WTC11 (cell line): ENCODE measurements around the gene WFDC2. TPM values are rescaled to one million over a fixed set of nuclear protein-coding genes. Genes with fewer than 3 reads are reported as not detected.

Source experiments
- ATAC-seq: fragments of 200-7000 bp; cut with Tn5 transposase; 2 replicates; pipeline ENCODE4 v1.10.0; 2021; ENCODE audit warnings: mild to moderate bottlenecking, moderate library complexity
- CTCF ChIA-PET: fragments of 300-600 bp; sonication (Branson Sonifier 250); formaldehyde crosslinking; loops from one replicate; lab custom pipeline; 2021; ENCODE audit warnings: antibody characterized with exemption; lab: Charles Lee
- POLR2A ChIA-PET: fragments of 350-600 bp; sonication (Branson Sonifier 250); formaldehyde crosslinking; loops from one replicate; lab custom pipeline; 2021; ENCODE audit warnings: antibody characterized with exemption; lab: Charles Lee
- DNase-seq: peaks from one replicate; pipeline ENCODE4 v3.0.0; 2021; ENCODE audit warnings: low spot score
- H3K27ac Mint-ChIP-seq: 2 replicates; pipeline ENCODE4 v1.8.0; 2021; ENCODE audit warnings: mixed read lengths
- H3K27me3 Mint-ChIP-seq: 2 replicates; pipeline ENCODE4 v1.8.0; 2021; ENCODE audit warnings: low read depth, mild to moderate bottlenecking, moderate library complexity, mixed read lengths
- H3K36me3 Mint-ChIP-seq: 2 replicates; pipeline ENCODE4 v1.8.0; 2021; ENCODE audit warnings: mixed read lengths
- H3K4me1 Mint-ChIP-seq: 2 replicates; pipeline ENCODE4 v1.8.0; 2022; ENCODE audit warnings: mixed read lengths
- H3K4me3 Mint-ChIP-seq: 2 replicates; pipeline ENCODE4 v1.8.0; 2021; ENCODE audit warnings: mild to moderate bottlenecking, moderate library complexity, mixed read lengths
- H3K9me3 Mint-ChIP-seq: 2 replicates; pipeline ENCODE4 v1.8.0; 2021; ENCODE audit warnings: mixed read lengths
- ELF4 ChIP-seq: sonication (generic); formaldehyde crosslinking; IDR thresholded peaks from 2 replicates; pipeline ENCODE4 v1.8.1; 2022; ENCODE audit warnings: low read depth, mild to moderate bottlenecking, moderate library complexity, missing genetic modification reagents
- ETV6 ChIP-seq: sonication (generic); formaldehyde crosslinking; IDR thresholded peaks from 2 replicates; pipeline ENCODE4 v1.8.1; 2022; ENCODE audit warnings: mild to moderate bottlenecking, missing genetic modification reagents
- GABPB1 ChIP-seq: sonication (generic); formaldehyde crosslinking; IDR thresholded peaks from 2 replicates; pipeline ENCODE4 v1.8.1; 2023; ENCODE audit warnings: mild to moderate bottlenecking, missing genetic modification reagents
- IRF2 ChIP-seq: sonication (generic); formaldehyde crosslinking; IDR thresholded peaks from 2 replicates; pipeline ENCODE4 v1.8.0; 2022; ENCODE audit warnings: low read depth, missing genetic modification reagents, borderline replicate concordance
- TEAD1 ChIP-seq: sonication (generic); formaldehyde crosslinking; IDR thresholded peaks from 2 replicates; pipeline ENCODE4 v1.8.0; 2022; ENCODE audit warnings: mild to moderate bottlenecking, missing genetic modification reagents
- ZNF121 ChIP-seq: sonication (generic); formaldehyde crosslinking; IDR thresholded peaks from 2 replicates; pipeline ENCODE4 v1.8.0; 2023; ENCODE audit warnings: missing genetic modification reagents
- ZNF416 ChIP-seq: fragments of 250-450 bp; sonication (Bioruptor Pico); IDR thresholded peaks from 2 replicates; pipeline ENCODE4 v1.9.0; 2021; ENCODE audit warnings: mild to moderate bottlenecking, inconsistent platforms
- ZNF423 ChIP-seq: fragments of 250-450 bp; sonication (Bioruptor Pico); IDR thresholded peaks from 2 replicates; pipeline ENCODE4 v2.1.2; 2022; ENCODE audit warnings: mild to moderate bottlenecking, moderate library complexity
- total RNA-seq: library from RNA; stranded (reverse); gene quantifications from 3 replicates; pipeline ENCODE4 v1.2.3, GENCODE V29; 2021
- TF ChIP-seq, protein P1 (sequence below): sonication (generic); formaldehyde crosslinking; IDR thresholded peaks from 2 replicates; pipeline ENCODE4 v1.8.0; 2023; ENCODE audit warnings: missing genetic modification reagents
- TF ChIP-seq, protein P2 (sequence below): sonication (generic); formaldehyde crosslinking; IDR thresholded peaks from 2 replicates; pipeline ENCODE4 v1.8.0; 2023; ENCODE audit warnings: missing genetic modification reagents, mild to moderate bottlenecking, borderline replicate concordance
- TF ChIP-seq, protein P3 (sequence below): fragments of 250-450 bp; sonication (Bioruptor Pico); IDR thresholded peaks from 2 replicates; pipeline ENCODE4 v1.9.0; 2021; ENCODE audit warnings: mild to moderate bottlenecking
- TF ChIP-seq, protein P4 (sequence below): sonication (generic); formaldehyde crosslinking; IDR thresholded peaks from 2 replicates; pipeline ENCODE4 v1.8.1; 2023; ENCODE audit warnings: mild to moderate bottlenecking, missing genetic modification reagents, moderate library complexity
- TF ChIP-seq, protein P5 (sequence below): fragments of 250-450 bp; sonication (Bioruptor Pico); IDR thresholded peaks from 2 replicates; pipeline ENCODE4 v2.1.2; 2022; ENCODE audit warnings: mild to moderate bottlenecking, moderate library complexity
- TF ChIP-seq, protein P6 (sequence below): fragments of 200-600 bp; IDR thresholded peaks from 2 replicates; pipeline ENCODE4 v1.8.0; 2022; ENCODE audit warnings: antibody characterized with exemption
- TF ChIP-seq, protein P7 (sequence below): sonication (generic); formaldehyde crosslinking; conservative IDR thresholded peaks from 2 replicates; pipeline ENCODE4 v1.8.1; 2022; ENCODE audit warnings: mild to moderate bottlenecking, missing genetic modification reagents
- TF ChIP-seq, protein P8 (sequence below): sonication (generic); formaldehyde crosslinking; IDR thresholded peaks from 2 replicates; pipeline ENCODE4 v1.8.0; 2022; ENCODE audit warnings: mild to moderate bottlenecking, missing genetic modification reagents
- TF ChIP-seq, protein P9 (sequence below): sonication (generic); formaldehyde crosslinking; IDR thresholded peaks from 2 replicates; pipeline ENCODE4 v1.8.0; 2022; ENCODE audit warnings: mild to moderate bottlenecking, missing genetic modification reagents

Gene WFDC2
- total RNA-seq, 1 experiment from 2014 or later: 76.4 TPM

DNA sequence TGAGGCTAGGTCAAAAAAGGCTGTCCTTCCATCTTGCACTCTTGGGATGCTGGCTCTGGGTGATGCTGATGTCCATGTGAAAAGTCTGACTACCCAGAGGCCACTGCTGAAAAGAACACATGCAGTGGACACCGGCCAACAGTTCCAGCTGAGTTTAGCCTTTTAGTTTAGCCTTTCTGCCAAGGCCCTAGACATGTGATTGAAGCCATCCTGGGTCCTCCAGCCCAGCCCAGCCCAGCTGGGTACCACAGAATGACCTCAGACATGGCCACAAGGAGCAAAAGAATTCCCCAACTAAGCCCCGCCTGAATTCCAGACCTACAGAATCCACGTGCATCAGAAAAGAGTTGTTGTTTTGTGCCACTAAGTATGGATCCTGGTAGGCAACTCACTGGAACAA, 36.2 kb upstream of the WFDC2 start (continued):
- TF ChIP-seq, protein P1, sequence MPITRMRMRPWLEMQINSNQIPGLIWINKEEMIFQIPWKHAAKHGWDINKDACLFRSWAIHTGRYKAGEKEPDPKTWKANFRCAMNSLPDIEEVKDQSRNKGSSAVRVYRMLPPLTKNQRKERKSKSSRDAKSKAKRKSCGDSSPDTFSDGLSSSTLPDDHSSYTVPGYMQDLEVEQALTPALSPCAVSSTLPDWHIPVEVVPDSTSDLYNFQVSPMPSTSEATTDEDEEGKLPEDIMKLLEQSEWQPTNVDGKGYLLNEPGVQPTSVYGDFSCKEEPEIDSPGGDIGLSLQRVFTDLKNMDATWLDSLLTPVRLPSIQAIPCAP (CRISPR knock-in tag): no peak
- TF ChIP-seq, protein P2, sequence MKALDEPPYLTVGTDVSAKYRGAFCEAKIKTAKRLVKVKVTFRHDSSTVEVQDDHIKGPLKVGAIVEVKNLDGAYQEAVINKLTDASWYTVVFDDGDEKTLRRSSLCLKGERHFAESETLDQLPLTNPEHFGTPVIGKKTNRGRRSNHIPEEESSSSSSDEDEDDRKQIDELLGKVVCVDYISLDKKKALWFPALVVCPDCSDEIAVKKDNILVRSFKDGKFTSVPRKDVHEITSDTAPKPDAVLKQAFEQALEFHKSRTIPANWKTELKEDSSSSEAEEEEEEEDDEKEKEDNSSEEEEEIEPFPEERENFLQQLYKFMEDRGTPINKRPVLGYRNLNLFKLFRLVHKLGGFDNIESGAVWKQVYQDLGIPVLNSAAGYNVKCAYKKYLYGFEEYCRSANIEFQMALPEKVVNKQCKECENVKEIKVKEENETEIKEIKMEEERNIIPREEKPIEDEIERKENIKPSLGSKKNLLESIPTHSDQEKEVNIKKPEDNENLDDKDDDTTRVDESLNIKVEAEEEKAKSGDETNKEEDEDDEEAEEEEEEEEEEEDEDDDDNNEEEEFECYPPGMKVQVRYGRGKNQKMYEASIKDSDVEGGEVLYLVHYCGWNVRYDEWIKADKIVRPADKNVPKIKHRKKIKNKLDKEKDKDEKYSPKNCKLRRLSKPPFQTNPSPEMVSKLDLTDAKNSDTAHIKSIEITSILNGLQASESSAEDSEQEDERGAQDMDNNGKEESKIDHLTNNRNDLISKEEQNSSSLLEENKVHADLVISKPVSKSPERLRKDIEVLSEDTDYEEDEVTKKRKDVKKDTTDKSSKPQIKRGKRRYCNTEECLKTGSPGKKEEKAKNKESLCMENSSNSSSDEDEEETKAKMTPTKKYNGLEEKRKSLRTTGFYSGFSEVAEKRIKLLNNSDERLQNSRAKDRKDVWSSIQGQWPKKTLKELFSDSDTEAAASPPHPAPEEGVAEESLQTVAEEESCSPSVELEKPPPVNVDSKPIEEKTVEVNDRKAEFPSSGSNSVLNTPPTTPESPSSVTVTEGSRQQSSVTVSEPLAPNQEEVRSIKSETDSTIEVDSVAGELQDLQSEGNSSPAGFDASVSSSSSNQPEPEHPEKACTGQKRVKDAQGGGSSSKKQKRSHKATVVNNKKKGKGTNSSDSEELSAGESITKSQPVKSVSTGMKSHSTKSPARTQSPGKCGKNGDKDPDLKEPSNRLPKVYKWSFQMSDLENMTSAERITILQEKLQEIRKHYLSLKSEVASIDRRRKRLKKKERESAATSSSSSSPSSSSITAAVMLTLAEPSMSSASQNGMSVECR: no peak
- TF ChIP-seq, protein P3, sequence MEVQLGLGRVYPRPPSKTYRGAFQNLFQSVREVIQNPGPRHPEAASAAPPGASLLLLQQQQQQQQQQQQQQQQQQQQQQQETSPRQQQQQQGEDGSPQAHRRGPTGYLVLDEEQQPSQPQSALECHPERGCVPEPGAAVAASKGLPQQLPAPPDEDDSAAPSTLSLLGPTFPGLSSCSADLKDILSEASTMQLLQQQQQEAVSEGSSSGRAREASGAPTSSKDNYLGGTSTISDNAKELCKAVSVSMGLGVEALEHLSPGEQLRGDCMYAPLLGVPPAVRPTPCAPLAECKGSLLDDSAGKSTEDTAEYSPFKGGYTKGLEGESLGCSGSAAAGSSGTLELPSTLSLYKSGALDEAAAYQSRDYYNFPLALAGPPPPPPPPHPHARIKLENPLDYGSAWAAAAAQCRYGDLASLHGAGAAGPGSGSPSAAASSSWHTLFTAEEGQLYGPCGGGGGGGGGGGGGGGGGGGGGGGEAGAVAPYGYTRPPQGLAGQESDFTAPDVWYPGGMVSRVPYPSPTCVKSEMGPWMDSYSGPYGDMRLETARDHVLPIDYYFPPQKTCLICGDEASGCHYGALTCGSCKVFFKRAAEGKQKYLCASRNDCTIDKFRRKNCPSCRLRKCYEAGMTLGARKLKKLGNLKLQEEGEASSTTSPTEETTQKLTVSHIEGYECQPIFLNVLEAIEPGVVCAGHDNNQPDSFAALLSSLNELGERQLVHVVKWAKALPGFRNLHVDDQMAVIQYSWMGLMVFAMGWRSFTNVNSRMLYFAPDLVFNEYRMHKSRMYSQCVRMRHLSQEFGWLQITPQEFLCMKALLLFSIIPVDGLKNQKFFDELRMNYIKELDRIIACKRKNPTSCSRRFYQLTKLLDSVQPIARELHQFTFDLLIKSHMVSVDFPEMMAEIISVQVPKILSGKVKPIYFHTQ (CRISPR knock-in tag): no peak
- TF ChIP-seq, protein P4, sequence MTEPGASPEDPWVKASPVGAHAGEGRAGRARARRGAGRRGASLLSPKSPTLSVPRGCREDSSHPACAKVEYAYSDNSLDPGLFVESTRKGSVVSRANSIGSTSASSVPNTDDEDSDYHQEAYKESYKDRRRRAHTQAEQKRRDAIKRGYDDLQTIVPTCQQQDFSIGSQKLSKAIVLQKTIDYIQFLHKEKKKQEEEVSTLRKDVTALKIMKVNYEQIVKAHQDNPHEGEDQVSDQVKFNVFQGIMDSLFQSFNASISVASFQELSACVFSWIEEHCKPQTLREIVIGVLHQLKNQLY (CRISPR knock-in tag): no peak

DNA sequence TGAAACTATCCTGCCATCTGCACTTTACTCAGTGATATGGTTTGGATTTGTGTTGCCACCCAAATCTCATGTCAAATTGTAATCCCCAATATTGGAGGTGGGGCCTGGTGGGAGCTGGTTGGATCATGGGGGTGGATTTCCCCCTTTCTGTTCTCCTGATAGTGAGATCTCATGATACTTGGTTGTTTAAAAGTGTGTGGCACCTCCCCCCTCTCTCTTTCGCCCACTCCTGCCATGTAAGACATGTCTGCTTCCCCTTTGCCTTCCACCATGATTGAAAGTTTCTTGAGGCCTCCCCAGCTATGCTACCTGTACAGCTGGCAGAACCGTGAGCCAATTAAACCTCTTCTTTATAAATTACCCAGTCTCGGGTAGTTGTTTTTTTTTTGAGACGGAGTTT, 35.6 kb upstream of the WFDC2 start:
- no peaks in the 10 kb centered on the region for H3K9me3 Mint-ChIP-seq
- no peak for ATAC-seq
- ChIA-PET CTCF (interaction anchor here (1.0 to 5.1 kb wide), 3 partner anchors 61 to 73 kb away, joined by 3 to 164 read pairs (median 82); partner anchors contain the start of gene SYS1), POLR2A (no interaction called here)
- no peak overlapping the region for H3K27ac Mint-ChIP-seq
- peaks cover 2% of the 10 kb centered on the region; the same call in 1 of the 2 replicates for H3K4me1 Mint-ChIP-seq
- no peak for DNase-seq
- H3K27me3 Mint-ChIP-seq: peaks cover 5% of the 10 kb centered on the region; the same call in 1 of the 2 replicates
- peaks cover 6% of the 10 kb centered on the region for H3K36me3 Mint-ChIP-seq
- TF ChIP-seq ZNF416 (CRISPR knock-in tag): no peak
- TF ChIP-seq ELF4: no peak
- H3K4me3 Mint-ChIP-seq: no peak overlapping the region

DNA sequence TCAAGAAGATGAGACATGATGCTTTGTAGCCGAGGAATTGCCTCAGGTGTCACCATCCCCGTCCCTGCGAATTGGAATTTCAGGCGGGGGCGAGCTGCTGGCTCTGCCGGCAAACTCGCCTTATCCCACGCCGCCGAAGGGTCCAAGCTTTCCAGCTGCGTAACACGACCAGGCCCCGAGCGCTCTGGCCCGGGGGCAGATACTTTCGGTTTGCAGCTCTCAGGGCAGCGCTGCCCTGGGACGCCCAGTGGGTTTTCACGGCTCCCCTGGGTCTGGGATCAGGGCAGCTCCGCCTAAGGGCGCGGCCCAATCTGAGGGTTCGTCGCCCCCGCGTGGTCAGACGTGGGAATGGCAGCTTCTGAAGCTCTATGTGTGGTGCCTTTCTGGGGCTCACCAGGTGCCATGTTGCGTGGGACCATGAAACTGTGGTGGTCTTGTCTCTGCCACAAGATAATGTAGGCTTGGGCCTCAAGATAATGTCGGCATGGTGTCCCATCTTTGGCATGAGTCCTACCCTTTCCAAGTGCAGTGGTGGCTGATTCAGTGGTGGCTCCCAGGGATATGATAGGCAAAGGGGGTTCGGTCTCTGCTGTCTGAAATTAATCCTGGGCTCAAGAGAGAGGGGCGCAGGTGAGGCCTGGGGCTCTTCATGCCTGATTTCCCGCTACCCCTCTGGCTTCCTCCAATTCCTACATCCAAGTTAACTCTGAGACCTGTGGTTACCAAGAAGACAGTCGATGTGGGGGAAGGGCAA, 32.6 kb upstream of the WFDC2 start:
- TF ChIP-seq, protein P5, sequence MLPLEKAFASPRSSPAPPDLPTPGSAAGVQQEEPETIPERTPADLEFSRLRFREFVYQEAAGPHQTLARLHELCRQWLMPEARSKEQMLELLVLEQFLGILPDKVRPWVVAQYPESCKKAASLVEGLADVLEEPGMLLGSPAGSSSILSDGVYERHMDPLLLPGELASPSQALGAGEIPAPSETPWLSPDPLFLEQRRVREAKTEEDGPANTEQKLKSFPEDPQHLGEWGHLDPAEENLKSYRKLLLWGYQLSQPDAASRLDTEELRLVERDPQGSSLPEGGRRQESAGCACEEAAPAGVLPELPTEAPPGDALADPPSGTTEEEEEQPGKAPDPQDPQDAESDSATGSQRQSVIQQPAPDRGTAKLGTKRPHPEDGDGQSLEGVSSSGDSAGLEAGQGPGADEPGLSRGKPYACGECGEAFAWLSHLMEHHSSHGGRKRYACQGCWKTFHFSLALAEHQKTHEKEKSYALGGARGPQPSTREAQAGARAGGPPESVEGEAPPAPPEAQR (CRISPR knock-in tag): no peak
- TF ChIP-seq, protein P6, sequence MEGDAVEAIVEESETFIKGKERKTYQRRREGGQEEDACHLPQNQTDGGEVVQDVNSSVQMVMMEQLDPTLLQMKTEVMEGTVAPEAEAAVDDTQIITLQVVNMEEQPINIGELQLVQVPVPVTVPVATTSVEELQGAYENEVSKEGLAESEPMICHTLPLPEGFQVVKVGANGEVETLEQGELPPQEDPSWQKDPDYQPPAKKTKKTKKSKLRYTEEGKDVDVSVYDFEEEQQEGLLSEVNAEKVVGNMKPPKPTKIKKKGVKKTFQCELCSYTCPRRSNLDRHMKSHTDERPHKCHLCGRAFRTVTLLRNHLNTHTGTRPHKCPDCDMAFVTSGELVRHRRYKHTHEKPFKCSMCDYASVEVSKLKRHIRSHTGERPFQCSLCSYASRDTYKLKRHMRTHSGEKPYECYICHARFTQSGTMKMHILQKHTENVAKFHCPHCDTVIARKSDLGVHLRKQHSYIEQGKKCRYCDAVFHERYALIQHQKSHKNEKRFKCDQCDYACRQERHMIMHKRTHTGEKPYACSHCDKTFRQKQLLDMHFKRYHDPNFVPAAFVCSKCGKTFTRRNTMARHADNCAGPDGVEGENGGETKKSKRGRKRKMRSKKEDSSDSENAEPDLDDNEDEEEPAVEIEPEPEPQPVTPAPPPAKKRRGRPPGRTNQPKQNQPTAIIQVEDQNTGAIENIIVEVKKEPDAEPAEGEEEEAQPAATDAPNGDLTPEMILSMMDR: peak; percentile 92
- TF ChIP-seq TEAD1 (CRISPR knock-in tag) (no peak), ZNF423 (CRISPR knock-in tag) (peak; percentile 95), ETV6 (0 out of 2 replicates have a peak, but pooled peaks have one; percentile 20), GABPB1 (CRISPR knock-in tag) (peak; percentile 68), ZNF121 (CRISPR knock-in tag) (no peak), IRF2 (CRISPR knock-in tag) (no peak)
- TF ChIP-seq, protein P7, sequence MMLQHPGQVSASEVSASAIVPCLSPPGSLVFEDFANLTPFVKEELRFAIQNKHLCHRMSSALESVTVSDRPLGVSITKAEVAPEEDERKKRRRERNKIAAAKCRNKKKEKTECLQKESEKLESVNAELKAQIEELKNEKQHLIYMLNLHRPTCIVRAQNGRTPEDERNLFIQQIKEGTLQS: no peak
- TF ChIP-seq, protein P8, sequence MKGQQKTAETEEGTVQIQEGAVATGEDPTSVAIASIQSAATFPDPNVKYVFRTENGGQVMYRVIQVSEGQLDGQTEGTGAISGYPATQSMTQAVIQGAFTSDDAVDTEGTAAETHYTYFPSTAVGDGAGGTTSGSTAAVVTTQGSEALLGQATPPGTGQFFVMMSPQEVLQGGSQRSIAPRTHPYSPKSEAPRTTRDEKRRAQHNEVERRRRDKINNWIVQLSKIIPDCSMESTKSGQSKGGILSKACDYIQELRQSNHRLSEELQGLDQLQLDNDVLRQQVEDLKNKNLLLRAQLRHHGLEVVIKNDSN (CRISPR knock-in tag): no peak
- TF ChIP-seq, protein P9, sequence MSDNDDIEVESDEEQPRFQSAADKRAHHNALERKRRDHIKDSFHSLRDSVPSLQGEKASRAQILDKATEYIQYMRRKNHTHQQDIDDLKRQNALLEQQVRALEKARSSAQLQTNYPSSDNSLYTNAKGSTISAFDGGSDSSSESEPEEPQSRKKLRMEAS (CRISPR knock-in tag): peak; percentile 44; the same call in 1 of the 2 replicates
- no peak overlapping the region for H3K27ac Mint-ChIP-seq

More for the DNA sequence above, 32.6 kb upstream of the WFDC2 start:
- peak; percentile 97 for ATAC-seq
- H3K9me3 Mint-ChIP-seq: no peaks in the 10 kb centered on the region
- H3K27me3 Mint-ChIP-seq: peaks cover 5% of the 10 kb centered on the region; the same call in 1 of the 2 replicates
- POLR2A ChIA-PET: interaction anchor here (0.5 to 1.3 kb wide), 8 partner anchors 13 to 498 kb away, joined by 3 to 7 read pairs (median 4); partner anchors contain the start of gene SYS1
- peak overlapping the region; percentile 82 for H3K4me3 Mint-ChIP-seq
- DNase-seq: peak; percentile 90
- peaks cover 6% of the 10 kb centered on the region for H3K36me3 Mint-ChIP-seq
- H3K4me1 Mint-ChIP-seq: peaks cover 16% of the 10 kb centered on the region
- CTCF ChIA-PET: interaction anchor here (0.5 to 5.1 kb wide), 61 partner anchors 9 to 604 kb away, joined by 3 to 164 read pairs (median 6); partner anchors contain the start of genes MATN4, PIGT, SDC4 and SYS1
